ENCODE data around the gene PAX6.

The PAX6 gene

DNA sequence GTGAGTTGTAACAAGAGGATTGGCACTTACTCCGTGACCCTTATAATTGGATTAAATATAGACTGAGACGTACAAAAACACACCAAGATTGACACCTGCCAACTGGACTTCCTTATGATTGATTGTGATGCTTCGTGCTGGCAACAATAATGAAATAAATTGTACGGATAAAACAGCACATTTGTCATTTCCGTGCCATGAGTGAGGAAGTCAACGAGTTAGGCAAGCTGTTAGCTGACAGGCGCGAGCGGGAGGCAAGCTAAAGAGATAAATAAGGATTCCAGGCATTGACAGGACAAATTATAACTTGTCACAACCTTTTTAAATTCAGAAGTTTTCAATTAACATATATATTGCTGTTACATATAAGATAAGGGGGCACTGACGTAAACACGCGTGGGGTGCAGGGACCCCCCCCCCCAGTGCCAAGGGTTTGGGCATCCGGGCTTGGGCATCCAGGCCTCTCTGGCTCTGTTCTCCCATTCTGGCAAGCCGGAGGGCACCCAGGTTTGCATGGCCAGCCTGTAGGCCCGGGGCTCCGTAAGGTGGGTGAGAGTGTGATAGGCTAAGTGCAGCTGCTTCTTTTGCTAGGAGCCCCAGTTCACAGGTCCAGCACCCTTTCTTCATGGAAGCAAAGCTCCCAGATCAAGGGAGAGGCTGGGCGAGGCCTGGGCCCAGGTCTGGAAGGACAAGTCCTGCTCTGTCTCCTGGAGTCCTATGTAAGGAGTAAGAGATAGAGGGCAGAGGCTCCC, 11.2 kb upstream of the PAX6 start:
- DNase-seq (ENCODE audit: low read depth), result no peak

DNA sequence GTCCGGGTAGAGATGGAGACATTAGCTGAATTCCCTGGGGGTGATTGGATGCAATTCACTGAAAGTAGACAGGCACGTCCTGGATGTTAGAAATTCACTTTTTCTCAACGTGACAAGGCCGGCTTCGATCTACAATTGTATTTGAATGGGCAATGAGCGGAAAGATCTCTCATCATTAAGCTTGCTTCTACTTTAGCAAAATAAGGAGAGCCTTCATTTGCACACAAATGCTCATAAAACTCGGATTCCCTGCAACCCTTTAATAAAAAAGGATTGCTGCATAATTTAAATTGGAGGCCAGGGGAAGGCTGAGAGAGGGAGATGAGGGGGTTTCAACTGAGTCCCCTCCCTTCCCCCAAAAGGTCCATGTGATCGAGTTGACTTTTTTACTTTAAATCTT, 10.6 kb upstream of the PAX6 start:
- DNase-seq (ENCODE audit: low read depth), result no peak

DNA sequence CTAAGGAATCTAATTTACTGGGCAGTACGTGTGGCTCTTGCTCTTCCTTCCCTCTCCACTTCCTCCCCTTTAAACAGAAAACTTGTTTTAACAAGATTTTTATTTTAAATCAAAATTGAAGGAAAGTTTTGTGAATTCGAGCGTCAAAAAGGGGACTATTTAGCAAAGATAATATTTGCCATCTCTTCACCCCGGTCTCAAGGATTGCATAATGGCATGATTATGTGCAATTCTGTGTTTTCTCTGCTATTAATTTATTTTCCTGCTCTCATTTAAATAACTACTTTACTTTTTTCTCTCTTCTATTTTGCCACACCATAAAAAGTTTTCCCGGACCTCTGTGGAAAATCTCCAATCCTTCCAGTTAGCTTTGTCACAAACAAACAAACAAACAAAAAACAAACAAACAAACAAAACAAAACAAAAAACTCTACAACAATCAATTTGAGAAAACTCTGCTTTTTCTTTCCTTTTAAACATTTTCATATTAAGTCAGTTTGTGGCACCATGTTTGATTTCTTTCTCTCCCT, 10.2 kb upstream of the PAX6 start:
- no peak for DNase-seq (ENCODE audit: low read depth)

DNA sequence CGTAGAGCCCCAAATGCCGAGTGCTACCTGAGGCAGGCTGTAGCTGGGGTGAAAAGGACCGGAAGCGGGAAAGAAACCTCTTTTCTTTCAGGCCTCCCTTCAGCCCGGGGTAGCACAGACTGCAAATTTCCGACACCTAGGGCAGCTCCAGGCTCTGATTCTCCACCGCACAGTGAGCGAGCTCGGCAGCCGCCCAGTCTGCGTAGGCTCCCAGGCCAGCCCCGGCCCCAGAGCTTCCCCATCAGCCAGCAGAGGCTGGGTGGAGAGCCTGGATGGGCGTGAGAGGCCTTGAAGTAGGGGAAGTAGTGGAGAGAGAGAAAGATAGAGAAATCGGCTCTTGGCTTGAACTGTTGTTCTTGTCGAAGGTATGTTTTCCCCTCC, 9.3 kb upstream of the PAX6 start:
- no peak for DNase-seq (ENCODE audit: low read depth)

DNA sequence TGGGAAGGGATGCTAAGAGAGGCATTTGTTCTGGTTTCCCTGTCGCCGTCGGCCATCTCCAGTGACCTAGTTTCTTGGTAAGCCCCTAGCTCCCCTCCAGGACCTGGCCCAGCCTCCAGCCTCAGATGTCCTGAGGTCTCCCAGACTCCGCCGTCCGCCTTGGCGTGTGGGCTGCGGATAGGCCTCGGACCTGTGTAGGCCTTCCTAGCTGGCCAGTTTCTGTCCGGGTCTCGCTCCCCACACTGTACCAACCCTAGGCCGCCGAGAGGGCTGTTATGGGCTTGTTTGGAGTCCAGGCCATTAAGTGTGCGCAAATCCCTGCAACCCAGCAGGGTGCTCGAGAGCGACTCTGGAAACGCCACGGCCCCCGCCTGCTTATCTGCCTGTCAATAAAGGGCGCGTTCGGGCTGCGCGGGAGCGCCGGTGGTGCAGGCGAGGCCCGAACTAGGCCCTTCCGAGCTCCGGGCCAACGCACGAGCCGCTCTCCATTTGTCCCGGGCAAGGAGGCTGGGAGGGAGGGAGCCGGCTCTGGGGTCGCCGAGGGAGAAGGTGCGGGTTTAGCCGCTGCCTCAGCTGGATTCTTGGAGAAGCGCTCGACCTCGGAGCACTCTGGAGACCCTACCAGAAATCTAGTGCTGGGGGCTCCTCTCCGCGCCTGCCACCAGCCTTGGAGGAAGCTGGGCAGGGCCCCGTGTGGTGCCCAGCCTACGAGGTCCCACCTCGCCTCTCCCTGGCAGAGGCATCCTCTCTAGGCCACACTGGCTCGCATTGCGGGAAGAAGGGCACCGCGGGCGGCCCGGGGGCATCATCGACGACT, 8.7 kb upstream of the PAX6 start:
- no peak for DNase-seq (ENCODE audit: low read depth)

DNA sequence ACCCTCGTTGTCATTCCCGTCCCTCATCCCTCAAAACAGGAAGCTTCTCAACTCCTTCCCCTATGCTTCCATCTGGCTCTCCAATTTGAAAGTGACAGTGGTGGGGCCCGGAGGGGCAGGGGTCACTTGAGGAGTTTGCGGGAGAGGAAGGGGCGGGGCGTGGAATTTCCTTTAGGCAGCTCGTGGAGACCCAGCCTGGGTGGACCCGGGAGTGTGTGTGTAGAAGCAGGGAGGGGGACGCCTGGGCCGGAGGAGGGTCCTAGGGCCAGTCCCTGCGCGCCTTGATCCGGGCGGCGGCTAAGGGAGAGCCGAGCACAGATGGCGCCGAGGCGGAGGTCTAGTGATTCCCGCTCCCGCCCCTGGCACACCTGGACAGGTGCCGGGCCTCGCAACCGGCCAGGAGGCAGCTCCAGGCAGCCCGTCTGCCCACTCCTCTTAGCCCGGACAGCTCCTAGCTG, 7.8 kb upstream of the PAX6 start:
- DNase-seq (ENCODE audit: low read depth), result no peak

DNA sequence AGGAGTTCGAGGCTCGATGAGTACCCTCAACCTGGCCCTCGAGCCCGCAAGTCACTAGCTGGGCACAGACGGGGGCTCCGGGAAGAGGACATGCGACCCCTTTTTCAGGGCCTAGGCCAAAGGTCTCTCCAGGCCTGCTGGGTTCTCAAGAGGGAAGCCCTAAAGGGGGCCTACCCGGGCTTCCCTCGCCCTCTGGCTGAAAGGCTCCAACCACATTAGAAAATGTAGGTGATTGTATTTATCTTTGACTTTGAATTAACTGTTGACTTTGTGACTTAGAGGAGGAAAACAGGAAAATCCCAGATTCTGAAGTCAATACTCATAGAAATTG, 7.3 kb upstream of the PAX6 start:
- DNase-seq (ENCODE audit: low read depth), result no peak

DNA sequence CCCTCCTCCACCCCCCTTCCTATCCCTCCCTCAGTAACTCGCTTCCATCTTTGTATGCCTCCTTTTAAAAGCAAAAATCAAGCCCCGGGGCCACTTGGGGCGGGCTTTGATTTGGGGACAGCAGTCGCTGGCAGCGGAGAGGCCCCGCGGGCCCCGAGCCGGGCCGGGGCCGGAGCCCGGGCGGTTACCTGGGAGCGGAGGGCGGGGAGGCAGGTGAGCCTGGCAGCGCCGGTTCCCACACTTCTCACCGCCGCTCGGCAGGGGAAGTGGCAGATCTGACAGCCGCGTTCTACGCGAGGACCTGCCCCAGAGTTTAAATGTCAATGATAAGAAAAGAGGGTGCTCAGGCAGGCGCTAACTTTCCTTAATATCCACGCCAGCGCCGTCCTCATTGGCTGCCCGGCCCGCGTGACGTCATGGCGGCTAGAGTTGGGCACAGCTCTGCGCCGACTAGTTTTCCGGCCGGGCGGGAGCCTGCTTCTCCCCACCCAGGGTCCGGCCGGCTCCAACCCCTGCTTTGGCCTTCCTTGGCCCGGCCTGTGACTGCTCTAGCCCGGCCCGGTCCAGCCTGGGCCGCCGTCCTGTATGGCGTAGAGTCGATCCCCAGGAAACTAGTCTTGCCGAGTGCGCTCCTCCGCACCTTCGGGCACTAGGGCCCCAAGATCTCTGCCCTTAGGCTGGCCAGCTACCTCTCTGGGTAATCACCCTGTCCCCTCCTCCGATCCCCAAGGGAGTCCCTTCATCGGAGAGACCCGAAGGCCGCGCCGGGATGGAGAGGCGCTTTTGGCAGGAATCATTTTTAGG, 6.7 kb upstream of the PAX6 start:
- DNase-seq (ENCODE audit: low read depth), result no peak

DNA sequence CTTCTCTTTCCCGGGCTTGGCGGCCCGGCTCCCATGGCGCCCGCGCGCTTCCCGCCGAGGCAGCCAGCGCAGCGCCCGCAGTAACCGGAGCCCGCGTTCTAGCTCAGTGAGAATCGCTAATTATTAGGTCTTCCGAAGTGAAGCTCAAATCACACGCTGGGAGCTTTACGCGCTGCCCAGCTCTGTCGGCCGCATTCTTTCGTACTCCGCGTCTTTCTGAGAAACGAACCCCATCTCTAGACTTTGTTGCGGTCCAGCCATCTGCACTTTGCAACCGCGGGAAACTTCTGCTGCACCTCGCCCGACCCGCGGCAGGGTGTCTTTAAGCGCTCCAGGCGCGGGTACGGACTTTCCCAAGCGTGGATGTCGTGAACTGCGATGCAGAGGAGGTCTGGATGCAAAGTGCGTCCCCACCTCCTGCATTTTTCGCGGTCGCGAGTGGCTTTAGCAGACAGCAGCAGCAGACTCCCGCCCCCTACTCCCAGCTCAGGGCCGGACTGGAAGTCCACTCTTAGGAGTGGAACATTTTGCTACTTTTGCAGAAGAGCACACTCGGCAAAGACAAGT, 6.0 kb upstream of the PAX6 start:
- DNase-seq (ENCODE audit: low read depth), result no peak

DNA sequence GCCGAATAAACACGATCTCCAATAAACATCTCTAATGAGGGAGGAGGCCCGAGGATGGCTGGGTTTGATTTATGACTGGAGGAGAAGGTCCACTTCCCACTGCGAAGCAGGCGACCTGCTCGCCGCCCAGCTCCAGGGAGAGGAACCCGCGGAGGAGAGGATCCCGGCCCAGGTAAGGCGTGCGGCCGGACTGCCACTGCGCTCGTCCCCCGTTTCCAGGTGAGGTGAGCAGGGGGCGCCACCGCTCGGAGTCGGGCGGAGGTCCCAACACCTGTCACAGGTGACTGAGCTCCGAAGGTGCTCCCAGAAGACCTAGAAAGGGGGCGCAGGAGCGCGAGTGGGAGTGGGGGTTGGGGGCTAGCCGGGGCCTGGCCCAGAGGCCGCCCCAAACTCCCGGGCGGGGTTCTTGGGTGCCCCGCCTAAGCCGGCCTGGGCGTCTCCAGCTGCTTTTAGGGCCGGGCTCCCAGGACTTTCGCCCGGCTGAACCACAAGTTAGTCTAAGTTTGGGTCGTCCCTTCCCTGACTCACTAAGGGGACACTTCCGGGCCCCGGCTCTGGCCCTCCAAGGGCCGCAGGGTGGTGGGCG, 5.4 kb upstream of the PAX6 start:
- no peak for DNase-seq (ENCODE audit: low read depth)

DNA sequence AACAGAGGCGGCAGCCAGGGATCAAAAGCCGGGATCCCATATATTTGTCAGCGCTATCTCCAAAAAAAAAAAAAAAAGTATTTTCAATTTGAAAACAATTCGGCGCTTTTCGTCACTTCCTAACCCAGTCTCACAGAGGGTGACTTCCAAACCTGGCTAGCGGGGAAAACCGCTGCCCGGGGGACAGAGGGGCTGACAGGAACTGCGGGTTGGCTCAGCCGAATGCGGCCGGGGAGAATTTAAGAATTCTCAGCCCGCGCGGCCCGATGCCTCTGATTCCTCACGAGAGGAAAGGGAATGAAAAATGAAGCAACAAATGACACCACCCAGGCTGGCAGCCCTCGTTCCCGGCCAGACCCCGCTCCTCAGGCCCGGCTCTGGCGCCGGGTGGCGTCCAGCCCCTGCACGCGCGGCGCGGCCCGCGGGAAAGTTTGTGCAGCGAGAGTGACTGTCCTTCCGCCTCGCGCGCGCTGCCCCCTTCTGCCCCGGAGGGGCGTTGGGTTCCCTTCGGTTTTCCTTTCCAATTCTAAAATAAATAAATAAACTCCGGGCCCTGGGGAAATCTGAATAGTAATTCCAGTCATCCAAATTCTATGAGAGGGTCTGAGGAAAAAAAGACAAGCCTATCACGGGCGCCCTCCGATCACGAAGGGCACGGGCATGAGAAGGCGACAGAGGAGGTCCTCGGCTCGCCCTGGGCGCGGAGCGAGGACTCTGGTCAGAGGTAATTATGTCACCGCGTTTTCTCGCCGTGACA, 4.8 kb upstream of the PAX6 start:
- DNase-seq (ENCODE audit: low read depth), result no peak

DNA sequence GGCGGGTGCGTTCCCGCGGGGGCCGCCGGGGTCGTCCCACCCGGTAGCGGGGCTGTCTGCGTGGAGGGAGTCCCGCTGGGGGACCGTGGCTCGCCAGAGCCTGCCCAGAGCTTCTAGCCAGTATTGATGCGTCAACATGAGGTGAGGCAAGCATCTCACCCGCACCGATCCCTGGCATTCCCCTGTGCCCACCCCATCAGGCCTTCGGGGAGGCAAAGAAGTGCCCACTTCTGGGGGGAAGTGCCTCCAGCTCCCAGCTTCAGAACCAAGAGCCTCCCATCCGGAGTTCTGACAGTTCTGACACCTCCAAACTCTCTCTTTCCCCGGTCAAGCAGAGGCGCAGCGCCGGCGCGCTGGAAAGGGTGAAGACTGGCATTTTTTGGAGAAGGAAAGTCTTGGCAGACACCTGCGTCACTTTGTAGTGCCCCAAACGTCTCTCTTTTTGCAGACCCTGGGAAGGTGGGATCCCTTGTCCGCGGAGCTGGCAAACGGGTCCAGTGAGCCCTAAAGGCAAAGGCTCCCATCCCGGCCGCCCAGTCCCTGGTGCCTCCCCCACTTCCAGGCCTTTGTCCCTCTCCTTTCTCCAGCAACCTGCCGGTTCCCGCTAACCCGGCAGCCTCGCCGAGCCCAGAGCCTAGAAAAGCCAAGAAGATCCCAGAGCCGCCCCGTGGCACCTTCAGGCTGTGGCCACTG, 3.2 kb upstream of the PAX6 start:
- no peak for DNase-seq (ENCODE audit: low read depth)

DNA sequence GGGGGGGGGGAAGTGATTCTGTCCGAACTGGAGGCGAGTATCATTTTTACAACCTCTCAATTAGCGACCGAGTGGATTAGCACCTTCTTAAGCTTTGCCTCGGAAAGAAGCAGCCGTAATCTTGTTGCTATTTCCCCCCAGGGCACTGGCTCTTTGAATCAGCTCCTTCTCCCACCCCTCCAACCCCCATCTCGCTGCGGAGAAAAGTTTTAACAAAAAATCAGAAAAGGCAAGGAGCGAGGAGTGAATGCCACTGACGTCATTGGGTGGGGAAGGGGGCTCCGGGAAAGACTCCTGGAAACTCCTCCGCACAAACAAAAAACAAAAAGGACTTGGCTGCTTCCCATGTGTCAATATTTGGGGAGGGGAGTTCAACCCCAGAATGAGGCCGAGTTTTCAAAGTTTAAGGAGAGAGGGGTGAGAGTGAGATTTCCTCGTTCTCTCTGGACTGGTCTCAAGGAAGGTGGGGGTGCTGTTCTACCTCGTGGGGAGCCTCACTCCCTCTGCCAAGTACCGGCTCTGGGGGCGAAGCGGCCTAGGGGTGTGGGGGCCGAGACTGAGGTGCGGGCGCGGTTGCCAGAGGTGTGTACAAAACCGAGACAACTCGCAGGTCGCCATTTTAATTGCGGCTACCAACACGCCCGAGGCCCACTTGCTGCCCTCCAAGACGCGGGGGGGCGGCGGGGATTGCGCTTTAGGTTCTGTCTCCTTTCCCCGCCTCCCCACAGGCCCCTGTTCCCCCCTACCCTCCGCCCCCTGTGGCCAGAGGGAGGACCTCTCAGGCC, 2.5 kb upstream of the PAX6 start:
- no peak for DNase-seq (ENCODE audit: low read depth)

DNA sequence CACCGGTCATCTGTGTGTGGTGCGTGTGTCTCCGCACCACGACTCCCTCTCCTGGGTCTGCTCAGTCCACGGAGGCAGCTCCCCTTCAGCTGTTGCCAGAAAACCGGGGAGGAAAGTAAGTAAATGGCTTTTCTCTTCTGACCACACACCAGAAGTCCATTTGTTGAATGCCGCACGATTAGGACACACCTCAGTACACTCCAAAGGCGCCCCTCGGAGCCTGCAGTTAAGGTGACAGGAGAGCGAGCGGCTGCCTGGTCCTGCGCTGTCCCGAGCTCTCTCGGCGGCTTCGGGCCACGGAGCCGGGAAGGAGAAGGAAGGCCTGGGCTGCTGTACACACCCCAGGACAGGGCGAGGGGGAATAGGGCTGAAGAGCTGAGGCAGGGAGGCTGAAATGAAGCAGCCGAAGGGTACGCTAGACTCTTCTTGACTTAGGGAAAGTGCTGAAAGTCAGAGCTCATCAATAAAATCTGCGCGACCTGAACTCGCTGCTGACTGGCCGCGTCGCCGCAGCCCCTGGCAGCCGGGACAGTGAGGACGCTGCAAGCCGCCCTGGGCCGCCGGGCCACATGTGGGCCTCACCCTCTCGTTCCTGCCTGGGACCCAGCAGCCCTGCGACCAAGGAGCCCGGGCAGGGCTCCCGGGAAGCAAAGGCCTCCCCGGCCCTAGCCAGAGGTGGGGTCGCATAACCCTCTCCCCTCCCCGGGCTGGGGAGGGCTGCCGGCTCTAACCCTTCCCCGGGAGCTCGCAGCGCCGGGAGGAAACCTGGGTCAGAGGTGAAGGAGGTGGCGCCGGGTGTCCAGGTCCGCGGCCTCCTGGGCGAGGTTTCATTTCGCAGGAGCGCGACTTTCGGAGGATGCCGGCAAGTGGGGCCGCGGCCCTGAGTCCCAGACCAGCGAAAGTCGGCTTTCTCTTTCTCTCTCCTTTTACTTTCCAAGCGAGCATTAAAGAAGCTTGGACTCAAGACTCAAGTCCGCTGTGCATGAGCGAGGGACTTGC, 1.6 kb upstream of the PAX6 start:
- no peak for DNase-seq (ENCODE audit: low read depth)

DNA sequence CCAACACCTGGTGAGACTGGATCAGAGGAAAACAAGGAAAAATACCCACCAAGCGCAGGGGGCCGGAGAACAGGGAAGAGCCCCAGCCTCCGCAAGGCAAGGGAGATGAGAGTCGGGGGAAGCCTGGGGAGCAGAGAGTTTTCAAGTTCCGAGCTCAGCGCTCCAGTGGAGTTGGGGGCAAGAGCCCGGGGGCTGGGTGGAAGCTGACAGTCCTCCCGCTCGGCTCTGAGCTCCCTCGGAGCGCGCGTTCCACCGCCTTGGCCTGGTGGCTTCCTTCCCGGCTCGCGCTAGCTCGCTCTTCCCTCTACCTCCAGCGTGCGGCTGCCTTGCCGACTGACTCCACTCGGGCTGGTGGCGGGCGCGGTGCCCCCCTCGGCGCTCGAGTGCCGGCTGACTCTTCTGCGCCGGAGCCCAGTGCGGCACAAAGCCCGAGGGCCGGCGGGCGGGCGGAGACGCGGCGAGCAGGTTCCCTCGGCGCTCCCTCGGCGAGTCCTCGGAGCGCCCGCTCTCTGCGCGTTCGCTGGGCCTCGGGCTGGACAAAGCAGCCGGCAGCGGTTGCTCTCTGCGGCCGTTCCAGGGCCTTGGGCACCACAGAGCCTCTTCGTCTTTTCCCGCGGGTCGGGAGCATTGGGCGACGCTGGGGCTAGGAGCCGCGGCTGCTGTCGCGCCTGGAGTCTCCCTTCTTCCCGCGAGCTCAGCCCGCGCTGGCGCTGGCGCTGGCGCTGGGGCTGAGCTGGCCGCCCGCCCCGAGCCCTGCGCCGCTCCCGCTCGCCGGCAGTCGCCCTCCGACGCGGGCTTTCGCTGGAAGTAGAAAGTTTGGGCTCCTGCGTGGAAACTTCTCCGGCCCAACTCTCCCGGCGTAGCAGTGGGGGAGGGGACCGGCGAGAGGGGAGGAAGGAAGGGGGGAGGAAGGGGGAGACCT, 1.0 kb downstream of the PAX6 start:
- DNase-seq (ENCODE audit: low read depth), result no peak

DNA sequence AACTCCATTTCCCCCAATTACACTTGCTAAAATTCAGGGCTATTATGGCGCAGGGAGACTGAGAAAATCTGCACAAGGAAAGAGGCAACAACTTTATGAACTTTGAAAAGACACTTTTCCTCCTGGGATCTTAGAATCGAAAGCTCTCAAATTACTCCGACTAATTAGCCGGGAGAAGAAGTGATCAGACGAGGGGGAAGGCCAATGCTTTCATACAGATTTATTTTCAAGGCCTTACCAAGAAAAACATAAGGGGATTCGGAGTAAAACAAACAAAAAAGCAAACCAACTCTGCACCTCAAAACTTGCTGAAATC, 1.6 kb downstream of the PAX6 start:
- no peak for DNase-seq (ENCODE audit: low read depth)

DNA sequence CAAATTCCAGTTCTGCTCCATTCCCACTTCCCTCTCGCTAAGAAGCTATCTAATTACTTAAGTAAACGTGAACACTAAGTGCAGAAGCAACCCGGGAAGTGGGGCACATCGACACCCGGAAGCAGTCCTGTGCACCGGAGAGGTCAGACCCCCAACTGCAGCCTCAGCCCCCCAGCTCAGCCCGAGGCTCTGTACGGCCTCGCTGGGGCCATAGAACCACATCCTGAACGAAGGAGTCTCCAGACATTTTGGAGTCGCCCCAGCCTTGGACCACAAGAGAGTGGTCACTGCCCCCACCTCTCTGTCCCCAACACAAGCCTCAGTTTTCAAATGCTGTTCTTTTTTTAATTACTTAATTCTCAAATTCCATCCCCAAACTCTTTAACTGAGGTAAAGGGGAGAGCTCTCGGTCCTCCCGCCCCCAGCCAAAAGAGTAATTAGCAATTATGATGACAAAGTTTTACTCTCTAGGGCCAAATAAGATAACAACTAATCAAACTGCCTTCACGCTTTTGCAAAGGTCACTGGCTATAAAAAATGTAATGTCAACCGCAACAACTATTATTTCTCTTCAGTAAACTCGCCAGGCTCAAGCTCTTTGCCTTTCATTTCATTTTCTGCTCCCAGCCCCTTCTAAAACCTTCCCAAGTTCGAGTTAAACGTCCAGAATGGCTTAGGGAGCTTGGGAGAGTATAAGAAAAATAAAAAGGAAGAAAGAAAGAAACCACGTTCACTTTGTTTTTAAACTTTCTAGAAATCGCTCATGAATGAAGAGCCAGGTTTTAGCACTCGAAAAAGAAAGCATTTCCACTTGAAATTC, 2.2 kb downstream of the PAX6 start:
- no peak for DNase-seq (ENCODE audit: low read depth)

Measured in activated T-helper 9 cell treated with anti-CD3 and anti-CD28 coated beads, Interleukin-2, amount 50 U/mL, for 16 hours (primary cell).